Left ventricle myocardium inferior (tissue), 1 donor: ENCODE measurements around the gene CHD6. TPM values are rescaled to one million over a fixed set of nuclear protein-coding genes. Genes with fewer than 3 reads are reported as not detected.

Experiments
- DNase-seq: peaks from one replicate; pipeline ENCODE4 v3.0.0-alpha.2; 2020
- H3K27ac ChIP-seq: fragments of 200-600 bp; replicated peaks from 2 replicates; pipeline ENCODE4 v1.8.0; 2021
- H3K27me3 ChIP-seq: fragments of 200-600 bp; 2 replicates; pipeline ENCODE4 v1.8.0; 2021; ENCODE audit warnings: low read depth
- H3K36me3 ChIP-seq: fragments of 200-600 bp; 2 replicates; pipeline ENCODE4 v1.8.0; 2021
- H3K4me1 ChIP-seq: fragments of 200-600 bp; 2 replicates; pipeline ENCODE4 v1.8.0; 2021
- H3K4me3 ChIP-seq: fragments of 200-600 bp; 2 replicates; pipeline ENCODE4 v1.8.0; 2021; ENCODE audit warnings: mild to moderate bottlenecking, moderate library complexity
- H3K9me3 ChIP-seq: fragments of 200-600 bp; replicated peaks from 2 replicates; pipeline ENCODE4 v1.8.0; 2021
- intact Hi-C: fragments of 100-400 bp; cut with micrococcal nuclease; formaldehyde crosslinking; loops from one replicate; pipeline ENCODE4 v1.11.0; 2022
- total RNA-seq: library from RNA; stranded (reverse); fragmentation: NEBNext Ultra II Directional; extraction: Animal tissue kit (Norgen Biotek cat#: 25700); gene quantifications from one replicate; pipeline ENCODE4 v1.2.1, GENCODE V29; 2021
- TF ChIP-seq, protein P1 (sequence below): fragments of 200-600 bp; IDR thresholded peaks from 2 replicates; pipeline ENCODE4 v1.8.0; 2021; ENCODE audit warnings: antibody characterized with exemption, mild to moderate bottlenecking, borderline replicate concordance
- donor health status: DM: no; HTN: yes; CAD: no; lungs with severe emphysema.

The CHD6 gene
- total RNA-seq, 1 donor from 2014 or later, result 38.9 TPM

DNA sequence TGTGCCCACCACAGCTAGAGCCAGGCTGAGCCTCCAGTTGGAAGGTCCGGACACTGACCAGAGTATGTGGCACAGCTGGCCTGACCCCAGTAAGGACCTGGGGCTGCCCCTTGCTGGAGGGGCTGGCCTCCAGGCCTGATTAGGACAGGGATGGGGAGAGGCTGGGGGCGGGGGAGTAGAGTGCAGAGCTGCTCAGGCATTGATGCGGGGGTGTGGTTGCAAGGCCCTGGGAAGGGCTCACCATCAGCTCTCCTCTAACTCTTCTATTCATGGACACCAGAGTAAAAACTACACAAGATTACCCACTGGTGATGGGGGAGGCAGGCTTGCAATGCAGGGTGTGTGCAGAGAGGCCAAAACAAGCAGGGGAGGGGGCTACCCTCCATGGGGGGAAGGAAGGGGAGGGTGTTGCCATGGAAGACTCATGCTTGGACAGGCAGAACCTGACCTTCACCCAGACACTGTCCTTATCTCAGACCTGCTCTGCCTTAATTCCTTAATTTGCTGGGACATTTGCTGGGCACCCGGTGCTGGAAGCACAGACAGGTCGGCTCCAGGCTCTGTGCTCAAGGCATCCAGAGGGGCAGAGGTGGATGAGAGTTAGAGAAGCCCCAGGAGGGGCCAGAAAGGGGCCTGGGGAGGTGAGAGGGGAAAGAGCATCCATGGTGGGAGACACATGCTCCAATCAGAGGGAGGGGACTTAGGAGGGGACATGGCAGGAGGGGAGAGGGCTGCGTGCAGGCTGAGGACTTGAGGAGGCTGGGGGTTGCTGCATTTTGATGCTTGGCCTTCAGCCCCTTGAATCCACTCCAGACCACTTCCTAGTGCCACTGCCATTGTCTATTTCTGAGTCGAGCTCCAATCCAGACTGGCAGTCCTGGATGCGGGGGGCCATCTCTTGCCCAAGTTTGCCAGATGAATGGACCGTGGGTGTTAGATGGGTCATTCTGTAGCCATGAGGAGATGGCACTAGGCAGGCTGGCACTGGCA, 244.0 kb downstream of the CHD6 start:
- Histone ChIP-seq H3K4me1 (no peaks in the 10 kb centered on the region), H3K27me3 (no peaks in the 10 kb centered on the region), H3K27ac (no peak overlapping the region), H3K36me3 (no peaks in the 10 kb centered on the region), H3K4me3 (no peak overlapping the region), H3K9me3 (peaks cover 8% of the 10 kb centered on the region)
- no peak for DNase-seq
- intact Hi-C loops, result no loop called here
- TF ChIP-seq, protein P1, sequence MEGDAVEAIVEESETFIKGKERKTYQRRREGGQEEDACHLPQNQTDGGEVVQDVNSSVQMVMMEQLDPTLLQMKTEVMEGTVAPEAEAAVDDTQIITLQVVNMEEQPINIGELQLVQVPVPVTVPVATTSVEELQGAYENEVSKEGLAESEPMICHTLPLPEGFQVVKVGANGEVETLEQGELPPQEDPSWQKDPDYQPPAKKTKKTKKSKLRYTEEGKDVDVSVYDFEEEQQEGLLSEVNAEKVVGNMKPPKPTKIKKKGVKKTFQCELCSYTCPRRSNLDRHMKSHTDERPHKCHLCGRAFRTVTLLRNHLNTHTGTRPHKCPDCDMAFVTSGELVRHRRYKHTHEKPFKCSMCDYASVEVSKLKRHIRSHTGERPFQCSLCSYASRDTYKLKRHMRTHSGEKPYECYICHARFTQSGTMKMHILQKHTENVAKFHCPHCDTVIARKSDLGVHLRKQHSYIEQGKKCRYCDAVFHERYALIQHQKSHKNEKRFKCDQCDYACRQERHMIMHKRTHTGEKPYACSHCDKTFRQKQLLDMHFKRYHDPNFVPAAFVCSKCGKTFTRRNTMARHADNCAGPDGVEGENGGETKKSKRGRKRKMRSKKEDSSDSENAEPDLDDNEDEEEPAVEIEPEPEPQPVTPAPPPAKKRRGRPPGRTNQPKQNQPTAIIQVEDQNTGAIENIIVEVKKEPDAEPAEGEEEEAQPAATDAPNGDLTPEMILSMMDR, result no peak

DNA sequence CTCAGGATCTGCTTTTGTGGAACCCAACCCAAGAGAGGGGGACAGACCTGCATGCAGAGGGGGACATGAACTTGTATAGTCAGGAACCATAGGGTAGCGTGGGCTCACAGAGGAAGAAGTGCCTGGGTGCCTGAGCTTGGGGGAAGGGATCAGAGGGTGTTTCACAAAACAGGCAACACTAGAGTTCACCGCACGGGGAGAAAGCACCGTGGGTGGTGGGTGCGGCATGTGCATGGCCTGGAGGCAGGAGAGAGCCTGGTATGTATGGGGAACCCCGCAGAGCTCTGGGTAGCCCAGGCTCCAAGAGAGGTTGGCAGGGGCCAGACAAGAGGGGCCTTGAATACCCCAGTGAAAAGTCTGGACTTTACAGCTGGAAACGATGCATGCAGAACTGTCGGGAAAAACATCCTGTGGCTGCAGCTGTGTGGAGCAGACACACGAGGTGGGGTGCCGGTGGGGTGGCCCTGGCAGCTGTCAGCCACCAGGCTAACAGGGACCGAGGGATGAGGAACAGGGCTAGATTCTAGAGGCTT, 244.9 kb downstream of the CHD6 start:
- intact Hi-C loops, result no loop called here
- H3K27ac ChIP-seq, result no peak overlapping the region
- TF ChIP-seq, protein P1, result no peak

DNA sequence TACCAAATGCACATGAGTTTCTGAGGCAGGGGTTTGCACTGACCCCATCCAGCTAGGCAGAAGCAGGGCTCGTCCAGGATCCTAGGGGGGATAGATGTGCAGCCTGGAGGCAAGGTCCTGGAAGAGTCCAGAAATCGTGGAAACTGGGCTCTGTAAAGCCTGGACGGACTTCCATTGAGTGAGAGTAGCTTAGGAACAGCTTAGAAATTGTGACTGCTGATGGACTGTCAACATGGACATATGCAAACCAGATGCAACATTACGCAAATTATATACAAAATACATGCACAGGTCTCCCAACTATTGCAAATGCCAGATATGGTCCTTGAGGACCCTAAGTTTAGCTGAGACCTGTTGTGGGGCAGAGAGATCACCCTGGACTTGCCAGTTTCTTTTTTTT, 246.8 kb downstream of the CHD6 start:
- intact Hi-C loops, result no loop called here
- H3K4me1 ChIP-seq, result peaks cover 4% of the 10 kb centered on the region
- H3K9me3 ChIP-seq, result peaks cover 8% of the 10 kb centered on the region
- H3K36me3 ChIP-seq, result no peaks in the 10 kb centered on the region
- no peak overlapping the region for H3K27ac ChIP-seq
- H3K27me3 ChIP-seq, result peaks cover 18% of the 10 kb centered on the region
- no peak overlapping the region for H3K4me3 ChIP-seq
- no peak for DNase-seq
- TF ChIP-seq, protein P1, result no peak

More for the DNA sequence above, 244.9 kb downstream of the CHD6 start:
- H3K4me3 ChIP-seq, result no peak overlapping the region
- H3K36me3 ChIP-seq, result no peaks in the 10 kb centered on the region
- DNase-seq, result no peak
- peaks cover under 1% of the 10 kb centered on the region for H3K27me3 ChIP-seq
- H3K4me1 ChIP-seq, result no peaks in the 10 kb centered on the region
- H3K9me3 ChIP-seq, result peaks cover 8% of the 10 kb centered on the region

DNA sequence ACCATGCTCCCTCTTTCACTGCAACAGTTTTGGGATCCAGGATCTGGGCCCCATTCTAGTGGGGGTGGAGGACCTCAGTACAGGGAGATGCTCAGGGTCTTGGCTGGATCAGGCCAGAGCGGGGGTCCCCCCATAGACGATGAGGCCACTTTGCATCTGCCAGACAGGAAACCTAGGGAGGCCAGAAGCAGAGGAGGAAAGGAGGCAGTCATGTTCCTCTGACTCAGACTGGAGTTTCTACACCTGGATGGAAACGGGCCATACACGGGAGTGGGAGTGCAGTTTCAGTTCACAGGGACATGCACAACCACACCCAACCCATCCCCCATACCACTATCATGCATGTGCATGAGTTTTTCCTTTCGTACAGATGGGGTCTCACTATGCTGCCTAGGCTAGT, 248.0 kb downstream of the CHD6 start:
- peaks cover 15% of the 10 kb centered on the region for H3K4me1 ChIP-seq
- peaks cover 30% of the 10 kb centered on the region for H3K27me3 ChIP-seq
- intact Hi-C loops, result no loop called here
- H3K9me3 ChIP-seq, result peaks cover 8% of the 10 kb centered on the region
- H3K27ac ChIP-seq, result no peak overlapping the region
- no peak overlapping the region for H3K4me3 ChIP-seq
- no peaks in the 10 kb centered on the region for H3K36me3 ChIP-seq
- no peak for DNase-seq
- TF ChIP-seq, protein P1, result no peak

DNA sequence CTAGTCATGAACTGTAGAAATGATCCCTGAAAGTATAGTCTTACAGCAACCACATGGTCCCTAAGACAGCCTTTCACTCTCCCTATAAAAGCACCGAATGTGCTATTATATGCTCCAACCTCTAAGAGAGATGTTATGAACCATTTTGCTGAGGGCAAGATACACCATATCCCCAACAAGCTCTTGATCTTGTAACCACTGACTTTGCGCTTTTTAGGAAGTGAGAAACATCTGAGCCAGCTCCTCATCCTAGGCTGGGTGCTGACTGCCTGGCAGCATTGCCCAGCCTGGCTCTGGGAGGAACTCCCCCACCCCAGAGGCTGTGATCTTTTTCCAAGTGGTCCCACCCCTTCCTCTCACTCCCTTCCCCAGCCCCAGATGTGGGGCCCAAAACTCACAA, 248.5 kb downstream of the CHD6 start:
- H3K4me3 ChIP-seq, result no peak overlapping the region
- TF ChIP-seq, protein P1, result no peak
- H3K4me1 ChIP-seq, result peaks cover 15% of the 10 kb centered on the region
- DNase-seq, result no peak
- H3K9me3 ChIP-seq, result peaks cover 8% of the 10 kb centered on the region
- intact Hi-C loops, result no loop called here
- H3K36me3 ChIP-seq, result no peaks in the 10 kb centered on the region
- H3K27me3 ChIP-seq, result peaks cover 35% of the 10 kb centered on the region
- H3K27ac ChIP-seq, result no peak overlapping the region
